HUES6 (cell line): ENCODE measurements around the gene GOLT1B.

Source experiments
- H3K27ac ChIP-seq: 2 replicates; pipeline ENCODE4 v1.7.0; 2013; ENCODE audit warnings: low read depth, mild to moderate bottlenecking, low read length, inconsistent platforms
- H3K27me3 ChIP-seq: 2 replicates; pipeline ENCODE4 v1.6.1; 2013; ENCODE audit warnings: low read length; ENCODE audit not compliant: control insufficient read depth, insufficient read depth
- H3K36me3 ChIP-seq: 2 replicates; pipeline ENCODE4 v1.6.1; 2013; ENCODE audit warnings: low read length; ENCODE audit not compliant: control insufficient read depth, insufficient read depth
- H3K4me1 ChIP-seq: 2 replicates; pipeline ENCODE4 v1.6.1; 2013; ENCODE audit warnings: low read length; ENCODE audit not compliant: control insufficient read depth, insufficient read depth
- H3K4me3 ChIP-seq: 2 replicates; pipeline ENCODE4 v1.5.1; 2013; ENCODE audit warnings: low read depth, low read length
- H3K9ac ChIP-seq: one replicate; pipeline ENCODE4 v1.6.1; 2013; ENCODE audit warnings: mild to moderate bottlenecking, low read length
- H3K9me3 ChIP-seq: 2 replicates; pipeline ENCODE4 v1.6.1; 2013; ENCODE audit warnings: low read depth, low read length; ENCODE audit not compliant: control insufficient read depth, insufficient read depth

Gene GOLT1B

DNA sequence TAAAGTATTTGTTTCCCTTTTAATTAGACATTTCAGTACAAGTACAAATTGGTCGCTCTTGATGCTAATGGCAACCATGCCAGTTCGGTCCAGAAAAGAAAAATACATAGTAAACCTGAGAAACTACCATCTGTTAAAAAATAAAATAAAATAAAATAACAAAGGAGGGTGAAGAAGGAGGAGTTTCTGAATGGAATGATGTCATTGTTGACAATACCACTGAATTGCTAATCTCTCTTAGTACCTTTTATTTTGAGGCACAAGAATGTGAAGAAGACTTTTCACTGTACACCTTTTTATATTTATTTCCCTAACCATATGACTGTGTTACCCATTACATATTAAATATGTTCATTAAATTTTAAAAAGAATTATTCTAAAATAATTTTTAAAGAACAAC is 44.0 kb downstream of the GOLT1B start:
- no peak overlapping the region for H3K4me3 ChIP-seq
- no peak overlapping the region for H3K27ac ChIP-seq
- no peaks in the 10 kb centered on the region for H3K9me3 ChIP-seq
- H3K27me3 ChIP-seq: no peaks in the 10 kb centered on the region
- no peaks in the 10 kb centered on the region for H3K36me3 ChIP-seq
- no peak overlapping the region for H3K9ac ChIP-seq
- H3K4me1 ChIP-seq: peaks cover 4% of the 10 kb centered on the region

DNA sequence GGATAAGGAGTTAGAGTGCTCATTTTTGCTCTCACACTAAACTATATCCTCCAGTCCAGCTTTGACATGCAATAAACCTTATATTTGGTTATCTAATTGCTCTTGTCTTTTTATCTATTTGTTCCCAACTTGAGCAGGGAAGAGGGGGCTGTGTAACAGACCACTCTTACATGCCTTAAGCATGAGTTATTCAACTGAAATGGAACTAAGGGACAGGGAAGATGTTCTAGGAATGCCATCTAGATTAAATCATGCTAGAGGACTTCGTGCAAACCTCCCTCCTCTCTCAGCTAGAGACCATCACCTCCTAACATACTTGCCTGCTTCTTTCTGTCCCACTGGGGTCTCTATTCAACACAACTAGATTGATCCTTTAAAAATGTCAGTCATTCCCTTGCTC is 45.1 kb downstream of the GOLT1B start:
- H3K9me3 ChIP-seq: no peaks in the 10 kb centered on the region
- no peak overlapping the region for H3K4me3 ChIP-seq
- H3K9ac ChIP-seq: no peak overlapping the region
- H3K27ac ChIP-seq: no peak overlapping the region
- no peaks in the 10 kb centered on the region for H3K27me3 ChIP-seq
- no peaks in the 10 kb centered on the region for H3K36me3 ChIP-seq
- peaks cover 4% of the 10 kb centered on the region for H3K4me1 ChIP-seq

DNA sequence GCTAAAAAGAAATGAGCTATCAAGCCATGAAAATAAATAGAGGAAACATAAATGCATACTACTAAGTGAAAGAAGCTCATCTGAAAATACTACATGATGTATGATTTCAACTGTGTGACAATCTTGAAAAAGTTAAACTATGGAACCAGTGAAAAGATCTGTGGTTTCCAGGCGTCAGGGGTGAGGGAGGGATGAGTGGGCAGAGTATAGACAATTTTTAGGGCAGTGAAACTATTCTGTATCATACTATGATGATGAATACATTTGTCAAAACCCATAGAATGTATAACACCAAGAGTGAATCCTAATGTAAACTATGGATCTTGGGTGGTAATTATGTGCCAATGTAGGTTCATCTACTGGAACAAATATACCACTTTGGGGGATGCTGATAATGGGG is 45.8 kb downstream of the GOLT1B start:
- Histone ChIP-seq H3K4me1 (peaks cover 4% of the 10 kb centered on the region), H3K36me3 (no peaks in the 10 kb centered on the region), H3K27ac (no peak overlapping the region), H3K27me3 (no peaks in the 10 kb centered on the region), H3K4me3 (no peak overlapping the region), H3K9me3 (no peaks in the 10 kb centered on the region), H3K9ac (no peak overlapping the region)

DNA sequence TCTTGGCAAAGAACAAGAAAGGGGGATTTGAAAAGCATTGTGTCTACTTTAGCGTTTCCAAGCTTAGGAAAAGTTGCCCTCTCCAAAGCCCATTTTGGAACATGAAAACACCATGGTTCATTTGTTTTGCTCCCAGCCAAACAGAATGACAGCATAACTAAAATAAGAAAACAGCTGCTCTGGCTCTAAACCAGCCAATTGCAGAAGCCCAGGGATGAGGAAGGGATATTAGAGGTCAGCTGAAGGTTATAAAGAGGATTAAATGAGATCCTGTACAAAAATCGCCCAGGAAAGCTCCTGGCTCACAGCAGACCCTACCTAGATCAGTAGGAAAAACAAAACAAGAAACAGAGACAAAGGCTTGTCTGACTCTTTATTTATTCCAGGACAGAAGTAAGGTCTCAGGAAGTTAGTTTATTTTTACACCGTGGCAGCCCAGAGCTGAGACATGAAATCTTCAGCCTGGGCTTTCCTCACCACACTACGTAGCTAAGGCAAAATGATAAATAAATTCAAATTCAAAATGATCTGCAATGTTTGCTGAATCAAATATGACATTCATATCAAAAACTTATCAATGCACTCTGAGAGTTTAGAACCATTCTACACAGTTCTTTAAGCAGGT is 50.4 kb downstream of the GOLT1B start:
- no peak overlapping the region for H3K27ac ChIP-seq
- no peaks in the 10 kb centered on the region for H3K27me3 ChIP-seq
- no peaks in the 10 kb centered on the region for H3K4me1 ChIP-seq
- H3K9me3 ChIP-seq: peaks cover 3% of the 10 kb centered on the region; the same call in 1 of the 2 replicates
- no peaks in the 10 kb centered on the region for H3K36me3 ChIP-seq
- H3K9ac ChIP-seq: no peak overlapping the region
- no peak overlapping the region for H3K4me3 ChIP-seq

DNA sequence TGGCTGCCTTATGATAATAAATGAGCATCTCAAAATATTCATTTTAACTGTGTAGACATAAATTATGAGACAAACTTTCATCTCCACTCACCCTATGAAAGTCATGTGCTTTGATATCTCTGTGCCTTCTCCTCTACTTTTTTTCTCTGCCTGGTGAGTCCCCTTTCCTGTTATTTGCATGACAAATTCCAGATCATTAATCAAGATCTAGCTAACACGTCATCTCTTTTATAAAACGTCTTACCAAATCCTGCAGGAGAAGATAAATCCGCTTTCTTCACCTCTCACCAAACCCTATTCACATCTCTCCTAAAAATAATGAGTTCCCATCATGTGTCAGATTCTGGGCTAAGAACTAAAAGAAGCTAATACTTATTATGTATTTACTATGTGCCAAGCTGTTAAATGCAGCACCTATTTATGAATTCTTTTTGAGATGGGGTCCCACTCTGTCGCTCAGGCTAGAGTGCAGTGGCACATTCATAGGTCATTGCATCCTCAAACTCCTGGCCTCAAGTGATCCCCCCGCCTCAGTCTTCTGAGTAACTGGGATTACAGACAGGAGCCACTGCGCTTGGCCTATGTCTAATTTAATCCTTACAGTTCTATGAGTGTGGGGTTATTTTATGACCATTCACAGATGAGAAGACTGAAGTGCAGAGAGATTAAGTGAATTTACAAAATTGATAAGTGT is 51.2 kb downstream of the GOLT1B start:
- H3K9ac ChIP-seq: no peak overlapping the region
- no peaks in the 10 kb centered on the region for H3K4me1 ChIP-seq
- H3K4me3 ChIP-seq: no peak overlapping the region
- H3K36me3 ChIP-seq: no peaks in the 10 kb centered on the region
- no peaks in the 10 kb centered on the region for H3K27me3 ChIP-seq
- peaks cover 3% of the 10 kb centered on the region; the same call in 1 of the 2 replicates for H3K9me3 ChIP-seq
- no peak overlapping the region for H3K27ac ChIP-seq

DNA sequence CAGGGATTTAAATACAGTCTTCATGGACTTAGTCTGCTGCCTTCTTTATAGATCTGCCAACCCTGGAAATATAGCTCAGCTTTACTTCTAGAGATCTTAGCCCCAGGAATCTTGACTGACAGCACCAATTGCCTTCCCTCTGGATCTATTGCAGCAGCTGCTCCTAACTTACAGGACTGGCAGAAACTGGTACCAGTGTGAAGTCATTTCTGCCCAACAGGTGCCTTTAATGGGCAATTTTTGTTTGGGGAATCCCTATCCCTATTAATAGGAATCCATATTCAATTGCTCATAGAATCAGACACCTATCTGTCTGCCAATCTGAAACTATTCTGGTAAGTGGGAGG is 51.7 kb downstream of the GOLT1B start:
- H3K4me3 ChIP-seq: no peak overlapping the region
- peaks cover 3% of the 10 kb centered on the region; the same call in 1 of the 2 replicates for H3K9me3 ChIP-seq
- no peaks in the 10 kb centered on the region for H3K27me3 ChIP-seq
- no peaks in the 10 kb centered on the region for H3K4me1 ChIP-seq
- no peak overlapping the region for H3K9ac ChIP-seq
- H3K36me3 ChIP-seq: no peaks in the 10 kb centered on the region
- H3K27ac ChIP-seq: no peak overlapping the region

DNA sequence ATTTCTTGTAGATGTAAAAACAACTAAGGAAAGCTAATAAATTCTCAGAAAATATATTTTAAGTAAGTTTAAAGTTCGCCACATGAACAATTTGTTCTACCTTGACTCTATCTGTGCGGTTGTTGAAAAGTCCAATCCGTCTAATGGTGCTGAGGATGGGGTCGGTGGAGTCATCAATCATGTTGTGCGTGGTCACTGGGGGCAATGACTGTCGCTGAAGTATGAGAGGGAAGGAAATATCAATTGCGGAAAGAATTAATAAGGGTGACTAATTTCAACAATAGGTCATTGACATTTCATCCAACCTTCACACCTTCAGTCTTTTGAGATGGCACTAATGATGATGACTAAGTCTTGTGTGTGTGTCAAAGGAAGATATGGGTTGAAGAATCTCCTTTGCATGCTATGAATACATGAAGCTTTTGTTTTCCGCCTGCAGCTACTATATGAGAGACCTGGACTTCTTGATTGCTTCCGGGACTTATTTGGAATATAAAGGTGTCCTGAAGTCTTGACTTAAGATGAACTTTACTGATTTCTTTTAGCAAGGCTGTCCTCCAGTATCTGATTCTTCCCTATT is 56.6 kb downstream of the GOLT1B start:
- Histone ChIP-seq H3K4me1 (no peaks in the 10 kb centered on the region), H3K4me3 (no peak overlapping the region), H3K9me3 (peaks cover 3% of the 10 kb centered on the region; the same call in 1 of the 2 replicates), H3K27me3 (no peaks in the 10 kb centered on the region), H3K27ac (no peak overlapping the region), H3K36me3 (no peaks in the 10 kb centered on the region), H3K9ac (no peak overlapping the region)

DNA sequence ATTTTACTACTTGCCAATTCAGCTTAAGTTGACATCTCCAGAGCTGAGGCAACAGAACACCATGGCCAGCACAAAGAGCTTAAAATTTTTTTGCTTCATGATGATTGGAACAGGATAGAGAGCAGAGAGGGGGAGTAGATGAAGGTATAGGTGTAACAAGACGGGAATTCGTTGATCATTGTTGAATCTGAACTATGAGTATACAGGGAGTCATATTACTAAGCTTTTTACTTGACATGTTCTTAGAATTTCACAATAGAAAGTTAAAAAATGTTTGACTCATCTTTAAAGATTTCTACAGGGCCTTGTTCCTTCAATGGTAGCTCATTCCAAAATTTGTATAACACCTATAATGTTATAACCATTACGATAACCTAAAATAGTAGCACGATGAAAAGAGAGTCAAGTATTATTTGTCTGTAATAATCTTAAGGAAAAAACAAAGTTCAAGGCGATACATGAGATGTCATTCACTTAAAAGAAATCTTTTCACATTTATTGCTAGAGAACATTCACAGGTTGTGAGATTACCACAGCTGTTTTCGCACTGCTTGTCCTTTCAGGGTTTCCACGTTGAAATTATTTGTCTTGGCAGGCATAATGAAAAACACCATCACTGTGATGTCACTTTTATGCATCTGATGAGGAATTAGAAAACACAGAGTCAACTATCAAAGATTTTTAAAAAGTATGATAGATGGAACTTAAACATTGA is 58.4 kb downstream of the GOLT1B start:
- no peak overlapping the region for H3K27ac ChIP-seq
- no peaks in the 10 kb centered on the region for H3K36me3 ChIP-seq
- no peaks in the 10 kb centered on the region for H3K27me3 ChIP-seq
- H3K9me3 ChIP-seq: no peaks in the 10 kb centered on the region
- H3K4me1 ChIP-seq: no peaks in the 10 kb centered on the region
- H3K4me3 ChIP-seq: no peak overlapping the region
- no peak overlapping the region for H3K9ac ChIP-seq

DNA sequence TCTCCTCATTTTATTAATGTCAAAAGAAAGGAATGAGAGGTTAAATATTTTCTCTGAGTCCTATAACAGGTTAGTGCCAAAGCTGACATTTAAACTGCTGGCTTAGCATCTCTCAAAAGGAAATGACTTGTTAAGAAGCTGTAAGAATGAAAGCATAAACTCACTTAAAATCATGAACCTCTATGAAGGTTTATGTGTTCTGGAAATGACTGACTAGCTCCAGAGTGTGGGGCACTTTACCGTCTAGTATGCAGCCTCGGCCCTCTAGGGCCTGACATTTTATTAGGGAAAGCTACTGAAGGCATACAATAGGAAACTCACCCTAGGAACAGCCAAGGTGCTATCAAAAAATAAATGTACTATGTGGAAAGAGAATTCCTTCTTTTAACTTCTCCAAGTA is 59.6 kb downstream of the GOLT1B start:
- Histone ChIP-seq H3K4me1 (no peaks in the 10 kb centered on the region), H3K27ac (no peak overlapping the region), H3K4me3 (no peak overlapping the region)

DNA sequence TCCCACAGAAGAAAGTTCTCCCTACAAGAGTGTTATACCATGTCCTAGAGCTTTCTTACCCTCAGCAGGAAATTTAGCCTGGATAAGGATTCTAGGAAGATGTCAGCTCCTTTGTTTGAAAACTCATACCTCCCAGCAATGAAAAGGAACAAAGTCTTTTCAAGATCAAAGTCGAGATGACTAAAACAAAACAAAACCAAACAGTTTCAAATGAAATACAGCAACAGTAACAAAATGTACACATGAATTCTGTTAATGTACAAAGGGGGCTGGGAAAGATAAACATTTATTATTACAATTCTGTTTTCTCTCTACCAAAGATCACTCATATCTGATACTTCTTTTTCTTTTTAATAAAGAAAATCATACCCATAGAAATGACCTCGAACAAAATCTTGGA is 61.3 kb downstream of the GOLT1B start:
- H3K27me3 ChIP-seq: no peaks in the 10 kb centered on the region
- H3K4me3 ChIP-seq: no peak overlapping the region
- no peaks in the 10 kb centered on the region for H3K4me1 ChIP-seq
- H3K9ac ChIP-seq: no peak overlapping the region
- H3K36me3 ChIP-seq: no peaks in the 10 kb centered on the region
- H3K27ac ChIP-seq: no peak overlapping the region
- H3K9me3 ChIP-seq: no peaks in the 10 kb centered on the region

More for the DNA sequence above, 59.6 kb downstream of the GOLT1B start:
- Histone ChIP-seq H3K27me3 (no peaks in the 10 kb centered on the region), H3K9ac (no peak overlapping the region), H3K9me3 (no peaks in the 10 kb centered on the region), H3K36me3 (no peaks in the 10 kb centered on the region)
